ENCODE data around the gene ZDHHC17.

GRCh38 chr12:76860256-76860655 is 96.3 kb downstream of the ZDHHC17 start:
- TF ChIP-seq CTCF (optimal IDR thresholded peaks at IDR 0.05 in 1 of 3, IDR thresholded peaks at IDR 0.05 in 1 of 3, conservative IDR thresholded peaks at IDR 0.05 in 1 of 3; ENCODE audit: extremely low read depth in 1 of 3, insufficient read depth in 2 of 3, low read length in 3 of 3) (no peak), EZH2 (IDR thresholded peaks at IDR 0.05; ENCODE audit: low read length) (no peak)
